Measurements from ENCODE around the gene SPRR1A.

- TF ChIP-seq CTCF (IDR thresholded peaks at IDR 0.05), result no peak
- TF ChIP-seq POLR2AphosphoS5 (IDR thresholded peaks at IDR 0.05), result no peak
Measured at GRCh38 chr1:152983234-152983633, 647 bp upstream of the SPRR1A start.

Data from gastroesophageal sphincter (tissue), 3 donors.